SJSA1 (cell line): ENCODE measurements around the gene SRL. TPM values are rescaled to one million over a fixed set of nuclear protein-coding genes. Genes with fewer than 3 reads are reported as not detected.

Source experiments
- DNase-seq, 2 experiments: peaks; one replicate each; pipeline ENCODE4 v3.0.0-alpha.2; 2015 to 2020; ENCODE audit warnings: low spot score in 2 of 2, low read depth in 1 of 2
- H3K27ac ChIP-seq: fragments of 250-450 bp; sonication (Bioruptor Pico); 2 replicates; pipeline ENCODE4 v1.5.1; 2020; ENCODE audit warnings: mild to moderate bottlenecking, moderate library complexity
- H3K27me3 ChIP-seq: fragments of 250-450 bp; sonication (Bioruptor Pico); replicated peaks from 2 replicates; pipeline ENCODE4 v1.5.1; 2020; ENCODE audit warnings: mild to moderate bottlenecking, moderate library complexity
- H3K36me3 ChIP-seq: fragments of 250-450 bp; sonication (Bioruptor Pico); 2 replicates; pipeline ENCODE4 v1.5.1; 2020; ENCODE audit warnings: mild to moderate bottlenecking
- H3K4me1 ChIP-seq: fragments of 250-450 bp; sonication (Bioruptor Pico); replicated peaks from 2 replicates; pipeline ENCODE4 v1.6.1; 2021; ENCODE audit warnings: mild to moderate bottlenecking
- H3K4me3 ChIP-seq: fragments of 250-450 bp; sonication (Bioruptor Pico); 2 replicates; pipeline ENCODE4 v1.5.1; 2020; ENCODE audit warnings: mild to moderate bottlenecking
- H3K9me3 ChIP-seq: fragments of 250-450 bp; sonication (Bioruptor Pico); replicated peaks from 2 replicates; pipeline ENCODE4 v1.5.1; 2020; ENCODE audit warnings: mild to moderate bottlenecking
- total RNA-seq: library from RNA; depleted of rRNA; stranded (reverse); fragments of >200 nt; shearing (Covaris generic); gene quantifications from 2 replicates; pipeline ENCODE4 v1.2.3, GENCODE V29; 2014; rRNA removed

Gene SRL
- 0.05 and 0.31 TPM in 2 replicates for total RNA-seq

GRCh38 chr16:4241928-4242283 lies at the start of gene SRL:
Gene SRL (minus strand): TSS chr16:4242080. CDS start chr16:4242067, 13 bp downstream.
- H3K27me3 ChIP-seq: no peaks in the 10 kb centered on the region
- H3K27ac ChIP-seq: no peak within 1 kb of the TSS
- no peak within 1 kb of the TSS for H3K4me3 ChIP-seq
- H3K36me3 ChIP-seq: no peaks in the 10 kb centered on the region
- no peak for DNase-seq
- H3K9me3 ChIP-seq: no peaks in the 10 kb centered on the region
- H3K4me1 ChIP-seq: peaks cover 10% of the 10 kb centered on the region

- Histone ChIP-seq H3K9me3 (no peaks in the 10 kb centered on the region), H3K4me1 (peaks cover 37% of the 10 kb centered on the region), H3K27me3 (no peaks in the 10 kb centered on the region), H3K27ac (peak overlapping the region; percentile 60), H3K36me3 (no peaks in the 10 kb centered on the region), H3K4me3 (no peak overlapping the region)
- DNase-seq: peak; percentile 85 to 86
Observed at GRCh38 chr16:4290236-4290830, 48.5 kb upstream of the SRL start.

- Histone ChIP-seq H3K4me1 (peaks cover 34% of the 10 kb centered on the region), H3K36me3 (no peaks in the 10 kb centered on the region), H3K9me3 (no peaks in the 10 kb centered on the region), H3K4me3 (no peak overlapping the region), H3K27ac (no peak overlapping the region), H3K27me3 (no peaks in the 10 kb centered on the region)
- peak; percentile 70 to 71 for DNase-seq
Observed at GRCh38 chr16:4288148-4288921, 46.5 kb upstream of the SRL start.

- DNase-seq: no peak
Observed at GRCh38 chr16:4285167-4285566, 43.3 kb upstream of the SRL start.

GRCh38 chr16:4283939-4284338 lies 42.1 kb upstream of the SRL start:
- H3K36me3 ChIP-seq: no peaks in the 10 kb centered on the region
- no peak for DNase-seq
- H3K4me3 ChIP-seq: no peak overlapping the region
- peaks cover 24% of the 10 kb centered on the region for H3K4me1 ChIP-seq
- H3K27me3 ChIP-seq: no peaks in the 10 kb centered on the region
- H3K27ac ChIP-seq: no peak overlapping the region
- no peaks in the 10 kb centered on the region for H3K9me3 ChIP-seq

More at GRCh38 chr16:4285167-4285566, 43.3 kb upstream of the SRL start:
- H3K4me3 ChIP-seq: no peak overlapping the region
- no peak overlapping the region for H3K27ac ChIP-seq
- H3K36me3 ChIP-seq: no peaks in the 10 kb centered on the region
- peaks cover 30% of the 10 kb centered on the region for H3K4me1 ChIP-seq
- H3K27me3 ChIP-seq: no peaks in the 10 kb centered on the region
- no peaks in the 10 kb centered on the region for H3K9me3 ChIP-seq

- DNase-seq: no peak
- Histone ChIP-seq H3K4me3 (no peak overlapping the region), H3K36me3 (no peaks in the 10 kb centered on the region), H3K9me3 (no peaks in the 10 kb centered on the region), H3K27me3 (no peaks in the 10 kb centered on the region), H3K4me1 (peaks cover 20% of the 10 kb centered on the region), H3K27ac (no peak overlapping the region)
Observed at GRCh38 chr16:4283441-4283840, 41.6 kb upstream of the SRL start.

GRCh38 chr16:4280625-4281024 lies 38.7 kb upstream of the SRL start:
- no peaks in the 10 kb centered on the region for H3K9me3 ChIP-seq
- H3K36me3 ChIP-seq: no peaks in the 10 kb centered on the region
- no peak overlapping the region for H3K4me3 ChIP-seq
- peaks cover 16% of the 10 kb centered on the region for H3K4me1 ChIP-seq
- no peak overlapping the region for H3K27ac ChIP-seq
- H3K27me3 ChIP-seq: no peaks in the 10 kb centered on the region
- no peak for DNase-seq

- H3K27ac ChIP-seq: no peak overlapping the region
- no peak overlapping the region for H3K4me3 ChIP-seq
- no peaks in the 10 kb centered on the region for H3K9me3 ChIP-seq
- H3K27me3 ChIP-seq: no peaks in the 10 kb centered on the region
- H3K4me1 ChIP-seq: peaks cover 25% of the 10 kb centered on the region
- H3K36me3 ChIP-seq: no peaks in the 10 kb centered on the region
- no peak for DNase-seq
Observed at GRCh38 chr16:4277987-4278513, 36.2 kb upstream of the SRL start.

GRCh38 chr16:4275861-4276260 lies 34.0 kb upstream of the SRL start:
- H3K27ac ChIP-seq: no peak overlapping the region
- H3K9me3 ChIP-seq: no peaks in the 10 kb centered on the region
- no peak for DNase-seq
- H3K36me3 ChIP-seq: no peaks in the 10 kb centered on the region
- H3K4me3 ChIP-seq: no peak overlapping the region
- H3K4me1 ChIP-seq: peaks cover 30% of the 10 kb centered on the region
- H3K27me3 ChIP-seq: no peaks in the 10 kb centered on the region

- H3K4me1 ChIP-seq: peaks cover 29% of the 10 kb centered on the region
- peak in 1 of 2 experiments; percentile 53 for DNase-seq
- H3K27ac ChIP-seq: peak overlapping the region; percentile 36; the same call in 1 of the 2 replicates
- H3K4me3 ChIP-seq: peak overlapping the region; percentile 51
- no peaks in the 10 kb centered on the region for H3K9me3 ChIP-seq
- H3K27me3 ChIP-seq: no peaks in the 10 kb centered on the region
- H3K36me3 ChIP-seq: no peaks in the 10 kb centered on the region
Observed at GRCh38 chr16:4273858-4274311, 32.0 kb upstream of the SRL start.

GRCh38 chr16:4272114-4272956 lies 30.5 kb upstream of the SRL start:
- Histone ChIP-seq H3K4me3 (peak overlapping the region; percentile 51), H3K36me3 (no peaks in the 10 kb centered on the region), H3K27ac (peak overlapping the region; percentile 69), H3K4me1 (peaks cover 29% of the 10 kb centered on the region), H3K27me3 (no peaks in the 10 kb centered on the region), H3K9me3 (no peaks in the 10 kb centered on the region)
- peak; percentile 55 for DNase-seq

GRCh38 chr16:4271176-4272113 lies 29.6 kb upstream of the SRL start:
- no peaks in the 10 kb centered on the region for H3K27me3 ChIP-seq
- H3K4me1 ChIP-seq: peaks cover 29% of the 10 kb centered on the region
- peak overlapping the region; percentile 69 for H3K27ac ChIP-seq
- no peaks in the 10 kb centered on the region for H3K36me3 ChIP-seq
- H3K9me3 ChIP-seq: no peaks in the 10 kb centered on the region
- H3K4me3 ChIP-seq: peak overlapping the region; percentile 51
- DNase-seq: peak; percentile 84 to 95

GRCh38 chr16:4270595-4270994 lies 28.7 kb upstream of the SRL start:
- H3K4me1 ChIP-seq: peaks cover 29% of the 10 kb centered on the region
- no peaks in the 10 kb centered on the region for H3K9me3 ChIP-seq
- no peaks in the 10 kb centered on the region for H3K27me3 ChIP-seq
- H3K36me3 ChIP-seq: no peaks in the 10 kb centered on the region
- no peak overlapping the region for H3K27ac ChIP-seq
- no peak overlapping the region for H3K4me3 ChIP-seq
- DNase-seq: no peak
